HepG2 (cell line): ENCODE measurements around the gene STAP2. TPM values are rescaled to one million over a fixed set of nuclear protein-coding genes. Genes with fewer than 3 reads are reported as not detected.

Experiments
- ARHGAP35 ChIP-seq: sonication (generic); formaldehyde crosslinking; IDR thresholded peaks from 2 replicates; pipeline ENCODE4 v1.9.0; 2022; ENCODE audit warnings: mild to moderate bottlenecking, inconsistent platforms, moderate library complexity, missing genetic modification reagents, borderline replicate concordance
- ARNT ChIP-seq: fragments of 450-650 bp; IDR thresholded peaks from 2 replicates; pipeline ENCODE4 v1.6.1; 2017
- ARNT2 ChIP-seq: sonication (generic); formaldehyde crosslinking; IDR thresholded peaks from 2 replicates; pipeline ENCODE4 v1.8.0; 2022; ENCODE audit warnings: mild to moderate bottlenecking, low read depth, missing genetic modification reagents, moderate library complexity
- CC2D1A ChIP-seq: sonication (generic); formaldehyde crosslinking; IDR thresholded peaks from 2 replicates; pipeline ENCODE4 v1.8.1; 2023; ENCODE audit warnings: mild to moderate bottlenecking, missing genetic modification reagents
- CHD2 ChIP-seq: IDR thresholded peaks from 2 replicates; pipeline ENCODE4 v1.6.1; 2011; ENCODE audit warnings: low read depth, low read length, improper control_type of control experiment
- FOXK1 ChIP-seq: sonication (generic); formaldehyde crosslinking; IDR thresholded peaks from 2 replicates; pipeline ENCODE4 v1.4.0; 2020; ENCODE audit warnings: low read depth, missing genetic modification reagents, borderline replicate concordance
- HNRNPL ChIP-seq: fragments of 200-400 bp; formaldehyde crosslinking; IDR thresholded peaks from 2 replicates; pipeline ENCODE4 v1.6.1; 2017; ENCODE audit warnings: mild to moderate bottlenecking, low read depth, low read length
- KDM2A ChIP-seq: sonication (generic); formaldehyde crosslinking; IDR thresholded peaks from 2 replicates; pipeline ENCODE4 v1.4.0; 2020; ENCODE audit warnings: low read depth, missing genetic modification reagents, borderline replicate concordance
- PHF5A ChIP-seq: IDR thresholded peaks from one replicate; pipeline ENCODE4 v1.6.1; 2018; ENCODE audit warnings: low read depth, missing genetic modification reagents; ENCODE audit not compliant: unreplicated experiment
- PPARG ChIP-seq: conservative IDR thresholded peaks from 2 replicates; pipeline ENCODE4 v1.6.1; 2016; ENCODE audit warnings: missing biosample characterization, missing genetic modification reagents
- RFX3 ChIP-seq: IDR thresholded peaks from 2 replicates; pipeline ENCODE4 v1.6.1; 2016; ENCODE audit warnings: missing biosample characterization, missing genetic modification reagents
- RFXANK ChIP-seq: IDR thresholded peaks from 2 replicates; pipeline ENCODE4 v1.6.1; 2016
- SP4 ChIP-seq: sonication (generic); formaldehyde crosslinking; IDR thresholded peaks from 2 replicates; pipeline ENCODE4 v1.8.1; 2023; ENCODE audit warnings: mild to moderate bottlenecking, missing genetic modification reagents
- ZBTB3 ChIP-seq: sonication (generic); formaldehyde crosslinking; IDR thresholded peaks from 2 replicates; pipeline ENCODE4 v1.4.0; 2020; ENCODE audit warnings: low read depth, mild to moderate bottlenecking, moderate library complexity, missing genetic modification reagents, borderline replicate concordance
- ZFAT ChIP-seq: sonication (generic); formaldehyde crosslinking; conservative IDR thresholded peaks from 2 replicates; pipeline ENCODE4 v1.8.1; 2023; ENCODE audit warnings: missing genetic modification reagents, inconsistent platforms
- ZMYM3 ChIP-seq: sonication (generic); formaldehyde crosslinking; IDR thresholded peaks from 2 replicates; pipeline ENCODE4 v1.5.1; 2020; ENCODE audit warnings: mild to moderate bottlenecking, missing genetic modification reagents
- ZNF562 ChIP-seq: sonication (generic); formaldehyde crosslinking; IDR thresholded peaks from 2 replicates; pipeline ENCODE4 v1.8.0; 2022; ENCODE audit warnings: missing genetic modification reagents, borderline replicate concordance
- ZNF761 ChIP-seq: sonication (generic); formaldehyde crosslinking; conservative IDR thresholded peaks from 2 replicates; pipeline ENCODE4 v1.4.0; 2020; ENCODE audit warnings: mild to moderate bottlenecking, missing genetic modification reagents
- ZNF775 ChIP-seq: sonication (generic); formaldehyde crosslinking; IDR thresholded peaks from 2 replicates; pipeline ENCODE4 v1.4.0; 2020; ENCODE audit warnings: missing genetic modification reagents, mild to moderate bottlenecking, moderate library complexity, borderline replicate concordance
- polyA plus RNA-seq, 8 experiments: library from polyadenylated mRNA; depleted of rRNA in 3 of 8; stranded (reverse) in 7 of 8; unstranded in 1 of 8; fragments of >200 nt; fragmentation: Illumina TruSeq in 4 of 8; extraction: Trizol in 4 of 8; gene quantifications; 2 replicates each; pipeline versions ENCODE4 v1.2.1 to v1.2.3, GENCODE V29; 2011 to 2016; ENCODE audit warnings: low read depth in 4 of 8, missing spikeins in 1 of 8, mixed read lengths in 1 of 8; ENCODE audit not compliant: insufficient read depth in 1 of 8
- total RNA-seq, 5 experiments: library from RNA; depleted of rRNA; stranded (reverse); fragments of >200 nt; fragmentation: Illumina TruSeq; extraction: Trizol; gene quantifications; 2 replicates each; pipeline ENCODE4 v1.2.3, GENCODE V29; 2016; ENCODE audit warnings: low read depth in 1 of 5
- TF ChIP-seq, protein P1 (sequence below): IDR thresholded peaks from 2 replicates; pipeline ENCODE4 v1.6.1; 2016
- TF ChIP-seq, protein P2 (sequence below), 2 experiments: sonication (generic) in 1 of 2; formaldehyde crosslinking in 1 of 2; IDR thresholded peaks; 2 replicates each; pipeline versions ENCODE4 v1.6.1 to v1.9.0; 2014 to 2022; ENCODE audit warnings: antibody characterized with exemption in 1 of 2, borderline replicate concordance in 1 of 2, inconsistent platforms in 1 of 2, low read depth in 1 of 2, missing genetic modification reagents in 1 of 2
- TF ChIP-seq, protein P3 (sequence below): sonication (generic); formaldehyde crosslinking; IDR thresholded peaks from 2 replicates; pipeline ENCODE4 v1.8.1; 2023; ENCODE audit warnings: missing genetic modification reagents, inconsistent platforms, borderline replicate concordance

STAP2 gene
- total and polyA plus RNA-seq, 2 of the 13 experiments (the other 11 are each of a cell fraction or from before 2014, with no cell fraction given): 39.0 to 43.7 TPM

DNA sequence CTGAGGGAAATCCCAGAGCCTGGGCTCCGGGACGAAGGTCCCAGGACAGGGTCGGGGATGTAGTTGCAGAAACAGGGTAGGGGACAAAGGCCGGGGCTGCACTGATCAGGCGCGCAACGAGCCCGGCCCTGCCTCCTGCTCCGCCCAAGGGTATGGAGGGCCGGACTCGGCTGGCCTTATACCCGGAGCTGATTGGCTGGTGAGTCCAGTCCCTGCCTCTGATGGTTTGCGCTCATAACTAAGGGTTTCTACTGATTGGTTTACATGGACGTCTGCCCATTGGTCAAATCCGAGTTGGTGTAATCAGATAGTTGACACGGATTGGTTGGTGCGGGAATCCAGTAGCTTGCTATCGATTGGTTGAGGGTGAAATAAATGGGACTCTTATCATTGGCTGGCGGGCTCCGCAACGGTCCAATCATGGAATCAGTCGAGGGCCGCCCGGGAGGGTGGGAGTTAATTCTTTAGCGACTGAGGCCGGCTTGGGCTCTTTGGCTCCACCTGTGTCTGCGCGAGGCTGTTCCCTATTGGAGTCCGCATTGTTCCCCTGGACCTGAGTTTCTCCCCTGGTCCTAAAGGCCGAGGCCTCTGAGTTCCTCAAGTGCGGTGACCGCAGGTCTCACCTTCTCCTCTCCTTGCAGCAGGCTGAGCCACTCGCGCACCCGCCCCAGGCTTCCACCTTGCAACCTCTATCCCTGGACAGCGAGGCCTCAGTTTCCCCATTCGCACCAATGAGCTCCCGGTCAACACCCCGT is 4.2 kb upstream of the STAP2 start (continued):
- TF ChIP-seq, protein P1, sequence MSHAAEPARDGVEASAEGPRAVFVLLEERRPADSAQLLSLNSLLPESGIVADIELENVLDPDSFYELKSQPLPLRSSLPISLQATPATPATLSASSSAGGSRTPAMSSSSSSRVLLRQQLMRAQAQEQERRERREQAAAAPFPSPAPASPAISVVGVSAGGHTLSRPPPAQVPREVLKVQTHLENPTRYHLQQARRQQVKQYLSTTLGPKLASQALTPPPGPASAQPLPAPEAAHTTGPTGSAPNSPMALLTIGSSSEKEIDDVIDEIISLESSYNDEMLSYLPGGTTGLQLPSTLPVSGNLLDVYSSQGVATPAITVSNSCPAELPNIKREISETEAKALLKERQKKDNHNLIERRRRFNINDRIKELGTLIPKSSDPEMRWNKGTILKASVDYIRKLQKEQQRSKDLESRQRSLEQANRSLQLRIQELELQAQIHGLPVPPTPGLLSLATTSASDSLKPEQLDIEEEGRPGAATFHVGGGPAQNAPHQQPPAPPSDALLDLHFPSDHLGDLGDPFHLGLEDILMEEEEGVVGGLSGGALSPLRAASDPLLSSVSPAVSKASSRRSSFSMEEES (CRISPR knock-in tag): no peak
- TF ChIP-seq ARHGAP35 (CRISPR knock-in tag) (no peak; the same call in 1 of the 2 replicates), RFX3 (CRISPR knock-in tag) (no peak), KDM2A (CRISPR knock-in tag) (no peak; the same call in 1 of the 2 replicates), HNRNPL (no peak), ZBTB3 (CRISPR knock-in tag) (no peak), RFXANK (CRISPR knock-in tag) (no peak), PHF5A (CRISPR knock-in tag) (peak; percentile 69), ARNT2 (CRISPR knock-in tag) (no peak; the same call in 1 of the 2 replicates), CC2D1A (CRISPR knock-in tag) (no peak), ZMYM3 (CRISPR knock-in tag) (peak; percentile 45; the same call in 1 of the 2 replicates), ZFAT (CRISPR knock-in tag) (no peak), ARNT (no peak), CHD2 (peak; percentile 51; the same call in 1 of the 2 replicates), ZNF562 (CRISPR knock-in tag) (no peak), FOXK1 (CRISPR knock-in tag) (0 out of 2 replicates have a peak, but pooled peaks have one; percentile 17), SP4 (no peak), PPARG (CRISPR knock-in tag) (peak; percentile 85), ZNF761 (no peak), ZNF775 (no peak)
- TF ChIP-seq, protein P2, sequence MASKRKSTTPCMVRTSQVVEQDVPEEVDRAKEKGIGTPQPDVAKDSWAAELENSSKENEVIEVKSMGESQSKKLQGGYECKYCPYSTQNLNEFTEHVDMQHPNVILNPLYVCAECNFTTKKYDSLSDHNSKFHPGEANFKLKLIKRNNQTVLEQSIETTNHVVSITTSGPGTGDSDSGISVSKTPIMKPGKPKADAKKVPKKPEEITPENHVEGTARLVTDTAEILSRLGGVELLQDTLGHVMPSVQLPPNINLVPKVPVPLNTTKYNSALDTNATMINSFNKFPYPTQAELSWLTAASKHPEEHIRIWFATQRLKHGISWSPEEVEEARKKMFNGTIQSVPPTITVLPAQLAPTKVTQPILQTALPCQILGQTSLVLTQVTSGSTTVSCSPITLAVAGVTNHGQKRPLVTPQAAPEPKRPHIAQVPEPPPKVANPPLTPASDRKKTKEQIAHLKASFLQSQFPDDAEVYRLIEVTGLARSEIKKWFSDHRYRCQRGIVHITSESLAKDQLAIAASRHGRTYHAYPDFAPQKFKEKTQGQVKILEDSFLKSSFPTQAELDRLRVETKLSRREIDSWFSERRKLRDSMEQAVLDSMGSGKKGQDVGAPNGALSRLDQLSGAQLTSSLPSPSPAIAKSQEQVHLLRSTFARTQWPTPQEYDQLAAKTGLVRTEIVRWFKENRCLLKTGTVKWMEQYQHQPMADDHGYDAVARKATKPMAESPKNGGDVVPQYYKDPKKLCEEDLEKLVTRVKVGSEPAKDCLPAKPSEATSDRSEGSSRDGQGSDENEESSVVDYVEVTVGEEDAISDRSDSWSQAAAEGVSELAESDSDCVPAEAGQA (IDR thresholded peaks at IDR 0.05; ENCODE audit: low read depth): no peak
- TF ChIP-seq, protein P2 (CRISPR knock-in tag; IDR thresholded peaks at IDR 0.05; ENCODE audit: borderline replicate concordance): no peak; the same call in 1 of the 2 replicates
- TF ChIP-seq, protein P3, sequence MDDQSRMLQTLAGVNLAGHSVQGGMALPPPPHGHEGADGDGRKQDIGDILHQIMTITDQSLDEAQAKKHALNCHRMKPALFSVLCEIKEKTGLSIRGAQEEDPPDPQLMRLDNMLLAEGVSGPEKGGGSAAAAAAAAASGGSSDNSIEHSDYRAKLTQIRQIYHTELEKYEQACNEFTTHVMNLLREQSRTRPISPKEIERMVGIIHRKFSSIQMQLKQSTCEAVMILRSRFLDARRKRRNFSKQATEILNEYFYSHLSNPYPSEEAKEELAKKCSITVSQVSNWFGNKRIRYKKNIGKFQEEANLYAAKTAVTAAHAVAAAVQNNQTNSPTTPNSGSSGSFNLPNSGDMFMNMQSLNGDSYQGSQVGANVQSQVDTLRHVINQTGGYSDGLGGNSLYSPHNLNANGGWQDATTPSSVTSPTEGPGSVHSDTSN (CRISPR knock-in tag): no peak
